HG03159 (cell line): ENCODE measurements around the gene RPA1.
"Not testable (repeated sequence)": the region's sequence is repeated elsewhere in the genome, so short reads cannot be mapped to it uniquely, and the experiment has no call there.

Experiments used
- ATAC-seq: cut with Tn5 transposase; IDR thresholded peaks from one replicate; pipeline ENCODE4 v1.9.1; 2021; ENCODE audit warnings: mild to moderate bottlenecking, moderate library complexity; ENCODE audit not compliant: unreplicated experiment

The RPA1 gene

GRCh38 chr17:1810450-1811103 is 19.2 kb upstream of the RPA1 start:
- no peak for ATAC-seq

DNA sequence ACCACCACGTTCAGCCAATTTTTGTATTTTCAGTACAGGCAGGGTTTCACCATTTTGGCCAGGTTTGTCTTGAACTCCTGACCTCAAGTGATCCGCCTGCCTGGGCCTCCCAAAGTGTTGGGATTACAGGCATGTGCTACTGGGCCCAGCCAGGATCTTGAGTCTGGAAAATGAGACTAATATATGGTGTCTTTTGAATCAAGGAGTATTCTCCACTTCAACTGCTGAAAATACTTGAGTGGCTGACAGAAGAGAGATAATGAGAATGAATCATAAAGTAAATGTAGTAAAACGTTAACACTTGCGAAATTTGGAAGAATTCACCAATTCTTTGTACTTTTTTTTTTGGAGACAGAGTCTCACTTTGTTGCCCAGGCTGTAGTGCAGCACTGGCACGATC is 16.7 kb upstream of the RPA1 start:
- ATAC-seq: no peak

- no peak for ATAC-seq
Observed at GRCh38 chr17:1820528-1821252, 9.1 kb upstream of the RPA1 start.

GRCh38 chr17:1829216-1829591 is 601 bp upstream of the RPA1 start:
- ATAC-seq: no peak

- ATAC-seq: no peak
Observed at GRCh38 chr17:1830288-1830687, 483 bp downstream of the RPA1 start.

GRCh38 chr17:1834380-1835149 is 4.8 kb downstream of the RPA1 start:
- peak; percentile 67 for ATAC-seq

GRCh38 chr17:1839516-1839915 is 9.7 kb downstream of the RPA1 start:
- no peak for ATAC-seq

DNA sequence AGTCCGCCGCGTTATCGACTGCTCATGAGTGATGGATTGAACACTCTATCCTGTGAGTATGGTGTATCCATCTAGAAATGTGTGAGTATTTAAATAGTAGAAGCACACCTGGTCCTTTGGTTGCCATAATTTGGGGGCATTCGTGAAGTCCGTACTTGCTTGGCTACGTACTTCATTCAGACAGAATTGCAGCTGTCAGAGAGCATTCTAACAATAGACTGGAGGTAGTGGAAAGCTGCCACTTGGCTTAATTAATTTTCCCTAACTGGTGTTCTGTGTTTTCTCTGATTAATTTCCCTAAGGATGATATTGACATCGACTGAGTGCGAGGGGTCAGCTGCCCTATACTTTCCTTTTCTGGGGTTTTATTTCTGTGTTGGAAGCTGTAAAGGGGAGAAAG is 14.1 kb downstream of the RPA1 start:
- no peak for ATAC-seq

DNA sequence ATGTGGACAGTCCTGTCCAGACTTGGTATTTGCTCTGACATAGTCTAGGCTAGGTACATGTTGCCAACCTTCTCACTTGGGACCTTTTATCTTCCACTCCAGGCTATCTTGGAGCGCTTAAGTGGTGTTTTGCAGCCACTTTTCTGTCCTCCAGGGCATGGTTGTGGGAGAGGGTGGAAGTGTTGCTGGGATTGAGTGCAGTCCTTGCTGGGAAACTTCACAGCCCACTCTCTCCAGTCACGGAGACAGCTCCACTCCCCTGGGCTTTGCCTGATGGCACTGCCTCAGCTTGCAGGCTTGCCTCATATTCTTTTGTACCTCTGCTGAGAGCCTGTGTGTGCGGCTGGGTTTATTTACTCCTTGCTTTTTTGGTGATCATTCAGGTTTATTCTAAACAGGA is 17.4 kb downstream of the RPA1 start:
- ATAC-seq: no peak

- no peak for ATAC-seq
Observed at GRCh38 chr17:1852327-1852726, 22.5 kb downstream of the RPA1 start.

DNA sequence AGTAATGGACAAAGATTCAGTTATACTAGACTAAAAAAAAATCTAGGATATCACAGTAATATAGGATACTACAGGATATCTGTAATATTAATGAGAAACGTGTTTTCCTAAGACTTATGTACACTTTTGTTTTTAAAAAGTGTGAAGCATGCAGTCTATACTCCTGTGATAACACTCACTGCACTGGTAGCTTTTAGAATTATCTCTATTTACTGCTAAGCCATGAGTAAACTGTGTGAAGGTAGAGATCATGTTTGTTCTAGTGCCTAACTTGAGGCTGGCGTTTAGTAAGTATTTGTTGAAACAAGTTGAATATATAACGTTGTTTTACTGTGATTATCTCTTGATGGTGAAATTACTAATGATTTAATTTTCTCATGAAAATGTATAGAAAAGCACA is 23.9 kb downstream of the RPA1 start:
- no peak for ATAC-seq

DNA sequence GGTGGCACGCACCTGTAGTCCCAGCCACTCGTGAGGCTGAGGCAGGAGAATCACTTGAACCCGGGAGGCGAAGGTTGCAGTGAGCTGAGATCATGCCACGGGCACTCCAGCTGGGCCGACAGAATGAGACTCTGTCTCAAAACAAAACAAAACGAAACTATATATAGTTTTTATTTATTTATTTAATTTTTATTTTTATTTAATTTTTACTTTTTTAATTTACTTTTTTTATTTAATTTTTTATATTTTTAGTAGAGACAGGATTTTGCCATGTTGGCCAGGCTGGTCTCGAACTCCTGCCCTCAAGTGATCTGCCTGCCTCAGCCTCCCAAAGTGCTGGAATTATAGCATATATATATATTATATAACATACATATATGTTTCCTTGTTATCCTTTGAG is 26.7 kb downstream of the RPA1 start:
- not testable (repeated sequence) for ATAC-seq

DNA sequence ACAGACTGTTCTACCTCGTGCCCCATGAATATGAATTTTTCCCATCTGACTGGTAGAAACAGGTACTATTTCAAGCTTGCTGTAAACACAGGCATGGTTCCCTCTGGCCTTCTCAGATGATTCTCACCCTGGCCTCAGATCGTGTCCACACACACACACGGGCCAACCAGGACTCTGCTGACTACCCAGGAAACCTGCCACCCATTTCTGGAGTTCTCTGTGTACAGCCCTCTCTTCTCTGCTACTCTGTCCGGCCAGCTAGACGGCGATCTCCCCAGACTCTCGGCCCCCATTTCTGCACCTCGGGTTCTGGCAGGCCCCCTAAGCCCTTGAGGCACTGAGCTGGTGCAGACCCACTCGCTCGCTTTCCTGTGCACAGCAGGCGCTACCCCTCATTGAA is 31.2 kb downstream of the RPA1 start:
- ATAC-seq: no peak

- ATAC-seq: no peak
Observed at GRCh38 chr17:1861391-1862010, 31.7 kb downstream of the RPA1 start.

- ATAC-seq: no peak
Observed at GRCh38 chr17:1865252-1866037, 35.6 kb downstream of the RPA1 start.

DNA sequence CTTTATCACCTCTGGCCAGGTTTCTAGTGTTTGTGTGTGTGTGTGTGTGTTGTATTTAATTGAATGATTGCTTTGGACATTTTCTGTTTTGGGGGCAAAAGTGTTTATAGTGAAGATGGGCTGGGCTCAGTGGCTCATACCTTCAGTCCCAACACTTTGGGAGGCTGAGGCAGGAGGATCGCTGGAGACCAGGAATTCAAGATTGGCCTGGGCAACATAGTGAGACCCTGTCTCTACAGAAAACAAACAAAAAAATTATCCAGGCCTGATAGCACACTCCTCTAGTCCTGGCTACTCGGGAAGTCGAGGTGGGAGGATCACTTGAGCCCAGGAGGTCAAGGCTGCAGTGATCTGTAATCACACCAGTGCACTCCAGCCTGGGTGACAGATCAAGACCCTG is 37.5 kb downstream of the RPA1 start:
- no peak for ATAC-seq

DNA sequence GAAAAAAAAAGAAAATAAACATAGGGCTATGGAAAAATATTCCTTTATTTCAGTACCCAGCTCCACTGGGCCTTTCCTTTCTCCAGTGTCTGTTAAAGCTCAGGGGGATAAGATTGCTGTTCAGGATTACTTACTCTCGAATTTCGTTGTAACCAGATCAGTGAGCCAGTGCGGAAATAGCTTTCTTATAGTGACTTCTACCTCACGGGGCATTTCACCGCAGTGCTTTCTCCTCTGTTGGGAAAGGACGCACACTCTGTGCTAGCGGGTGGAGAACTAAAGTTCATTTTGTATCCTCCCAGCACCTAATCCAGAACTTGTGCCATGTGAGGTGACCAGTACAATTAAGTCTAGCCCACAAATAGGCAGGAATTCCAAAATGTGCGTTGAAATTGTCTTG is 38.3 kb downstream of the RPA1 start:
- no peak for ATAC-seq

GRCh38 chr17:1870592-1870991 is 40.8 kb downstream of the RPA1 start:
- no peak for ATAC-seq

- ATAC-seq: no peak
Observed at GRCh38 chr17:1871756-1872155, 42.0 kb downstream of the RPA1 start.

GRCh38 chr17:1872254-1872653 is 42.4 kb downstream of the RPA1 start:
- ATAC-seq: no peak

DNA sequence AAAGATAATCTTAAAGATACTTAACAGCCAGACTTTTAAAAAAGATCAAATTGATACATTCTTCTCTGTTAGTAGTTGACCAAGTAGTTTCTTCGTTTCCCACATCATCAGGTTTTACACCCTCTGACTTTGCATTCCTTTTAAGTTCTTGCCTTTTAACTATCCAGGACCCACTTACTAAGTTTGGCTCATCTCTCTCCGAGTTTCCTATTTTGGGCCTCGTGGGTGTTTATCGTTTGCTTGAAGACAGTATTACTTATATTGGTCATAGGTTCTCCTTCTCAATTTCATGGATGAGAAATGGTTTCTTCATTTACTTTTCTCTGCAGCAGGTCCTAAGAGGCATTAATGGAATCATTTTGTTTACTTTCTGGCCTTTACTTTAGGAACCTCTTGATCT is 43.2 kb downstream of the RPA1 start:
- no peak for ATAC-seq
